ENCODE results near the gene OR51Q1. TPM values are rescaled to one million over a fixed set of nuclear protein-coding genes. Genes with fewer than 3 reads are reported as not detected.

OR51Q1 gene
- not detected for total RNA-seq
- long read RNA-seq: 0 reads

GRCh38 chr11:5421811-5422210 is at the start of gene OR51Q1:
Gene OR51Q1, plus strand, starts transcription at chr11:5422111. Its CDS starts 90 bp downstream, at chr11:5422201.
- intact Hi-C loops (cut with DNase I): no loop called here
- no peak for ATAC-seq

GRCh38 chr11:5380740-5381342 is 41.1 kb upstream of the OR51Q1 start:
- peak; percentile 44 for ATAC-seq
- DNase-seq (ENCODE audit: missing footprints): no peak
- intact Hi-C loops (cut with DNase I): loop anchor here (2.0 to 5.0 kb wide), 2 partner anchors 179 to 256 kb away; partner anchors contain the start of gene OR51V1

More at GRCh38 chr11:5421811-5422210, at the start of gene OR51Q1:
- no peak for DNase-seq (ENCODE audit: missing footprints)

GRCh38 chr11:5383576-5383975 is 38.3 kb upstream of the OR51Q1 start, which contains the start of gene OR51M1:
Gene OR51M1, plus strand, starts transcription at chr11:5383812. Its CDS starts 5,587 bp downstream, at chr11:5389399.
- ATAC-seq (no peak), DNase-seq (ENCODE audit: missing footprints) (no peak)
- intact Hi-C loops (cut with DNase I): loop anchor here (5.0 kb wide), 1 partner anchor 181 kb away; the partner anchor contains the start of gene OR51V1

- no peak for DNase-seq (ENCODE audit: missing footprints)
- ATAC-seq: no peak
- intact Hi-C loops (cut with DNase I): loop anchor here (5.0 kb wide), 1 partner anchor 182 kb away; the partner anchor contains the start of gene OR51V1
Measured at GRCh38 chr11:5384335-5384734, 37.6 kb upstream of the OR51Q1 start.

GRCh38 chr11:5390210-5390609 is 31.7 kb upstream of the OR51Q1 start:
- DNase-seq (ENCODE audit: missing footprints) (no peak), ATAC-seq (no peak)
- intact Hi-C loops (cut with DNase I): no loop called here

GRCh38 chr11:5394091-5394490 is 27.8 kb upstream of the OR51Q1 start:
- ATAC-seq (no peak), DNase-seq (ENCODE audit: missing footprints) (no peak)
- intact Hi-C loops (cut with DNase I): no loop called here

GRCh38 chr11:5398936-5399335 is 23.0 kb upstream of the OR51Q1 start:
- DNase-seq (ENCODE audit: missing footprints): no peak
- intact Hi-C loops (cut with DNase I): no loop called here
- ATAC-seq: no peak

GRCh38 chr11:5405173-5405572 is 16.7 kb upstream of the OR51Q1 start:
- intact Hi-C loops (cut with DNase I): no loop called here
- no peak for DNase-seq (ENCODE audit: missing footprints)
- ATAC-seq: no peak

- ATAC-seq (no peak), DNase-seq (ENCODE audit: missing footprints) (no peak)
- intact Hi-C loops (cut with DNase I): no loop called here
Measured at GRCh38 chr11:5420993-5421392, 918 bp upstream of the OR51Q1 start.

GRCh38 chr11:5423131-5423530 is 1.2 kb downstream of the OR51Q1 start:
- DNase-seq (ENCODE audit: missing footprints) (no peak), ATAC-seq (no peak)
- intact Hi-C loops (cut with DNase I): no loop called here

GRCh38 chr11:5441414-5441813 is 19.5 kb downstream of the OR51Q1 start, which contains the start of gene OR51I1:
Gene OR51I1, minus strand, starts transcription at chr11:5441514. Its CDS starts 0 bp downstream, at chr11:5441514.
- DNase-seq (ENCODE audit: missing footprints) (no peak), ATAC-seq (no peak)
- intact Hi-C loops (cut with DNase I): no loop called here

GRCh38 chr11:5443835-5444393 is 22.0 kb downstream of the OR51Q1 start:
- no peak for ATAC-seq
- no peak for DNase-seq (ENCODE audit: missing footprints)
- intact Hi-C loops (cut with DNase I): no loop called here

- intact Hi-C loops (cut with DNase I): no loop called here
- DNase-seq (ENCODE audit: missing footprints) (no peak), ATAC-seq (no peak)
Measured at GRCh38 chr11:5449023-5449422, 27.1 kb downstream of the OR51Q1 start, which contains the start of gene OR51I2. Gene OR51I2, plus strand, starts transcription at chr11:5449323. Its CDS starts 4,166 bp downstream, at chr11:5453489.

- DNase-seq (ENCODE audit: missing footprints): no peak
- intact Hi-C loops (cut with DNase I): no loop called here
- ATAC-seq: no peak
Measured at GRCh38 chr11:5449432-5449831, 27.5 kb downstream of the OR51Q1 start.

- no peak for DNase-seq (ENCODE audit: missing footprints)
- intact Hi-C loops (cut with DNase I): no loop called here
- ATAC-seq: no peak
Measured at GRCh38 chr11:5460983-5461621, 39.2 kb downstream of the OR51Q1 start.

- no peak for ATAC-seq
- DNase-seq (ENCODE audit: missing footprints): no peak
- intact Hi-C loops (cut with DNase I): no loop called here
Measured at GRCh38 chr11:5467527-5467926, 45.6 kb downstream of the OR51Q1 start.

Measured in Right ventricle myocardium inferior (tissue), 1 donor.